GM12872 (cell line): Measurements from ENCODE around the gene RAPGEF1.

Source experiments
- TF ChIP-seq, protein P1 (sequence below): IDR thresholded peaks from 3 replicates; pipeline ENCODE4 v1.5.1; 2011; ENCODE audit warnings: low read depth, mild to moderate bottlenecking, low read length, moderate library complexity; ENCODE audit not compliant: insufficient read depth

Gene RAPGEF1

DNA sequence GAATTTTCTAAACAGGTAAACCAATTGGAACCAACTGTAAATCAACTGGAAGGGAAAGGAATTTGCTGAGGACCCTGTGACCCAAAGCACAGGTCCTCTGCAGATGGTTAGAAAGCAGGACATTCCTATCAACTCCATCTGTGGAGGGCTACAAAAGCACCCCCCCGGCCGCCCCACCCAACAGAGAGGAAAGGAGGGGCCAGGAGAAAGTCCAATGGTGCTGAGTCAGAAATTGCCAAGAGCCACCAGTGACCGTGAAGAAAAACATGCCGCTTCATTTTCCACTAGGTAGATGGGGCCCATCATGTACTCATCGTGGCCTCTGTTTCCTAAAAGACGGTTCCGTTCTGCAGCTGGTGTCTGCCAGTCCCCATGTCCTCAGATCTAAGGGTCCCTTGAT lies 66.3 kb downstream of the RAPGEF1 start:
- TF ChIP-seq, protein P1, sequence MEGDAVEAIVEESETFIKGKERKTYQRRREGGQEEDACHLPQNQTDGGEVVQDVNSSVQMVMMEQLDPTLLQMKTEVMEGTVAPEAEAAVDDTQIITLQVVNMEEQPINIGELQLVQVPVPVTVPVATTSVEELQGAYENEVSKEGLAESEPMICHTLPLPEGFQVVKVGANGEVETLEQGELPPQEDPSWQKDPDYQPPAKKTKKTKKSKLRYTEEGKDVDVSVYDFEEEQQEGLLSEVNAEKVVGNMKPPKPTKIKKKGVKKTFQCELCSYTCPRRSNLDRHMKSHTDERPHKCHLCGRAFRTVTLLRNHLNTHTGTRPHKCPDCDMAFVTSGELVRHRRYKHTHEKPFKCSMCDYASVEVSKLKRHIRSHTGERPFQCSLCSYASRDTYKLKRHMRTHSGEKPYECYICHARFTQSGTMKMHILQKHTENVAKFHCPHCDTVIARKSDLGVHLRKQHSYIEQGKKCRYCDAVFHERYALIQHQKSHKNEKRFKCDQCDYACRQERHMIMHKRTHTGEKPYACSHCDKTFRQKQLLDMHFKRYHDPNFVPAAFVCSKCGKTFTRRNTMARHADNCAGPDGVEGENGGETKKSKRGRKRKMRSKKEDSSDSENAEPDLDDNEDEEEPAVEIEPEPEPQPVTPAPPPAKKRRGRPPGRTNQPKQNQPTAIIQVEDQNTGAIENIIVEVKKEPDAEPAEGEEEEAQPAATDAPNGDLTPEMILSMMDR: no peak

- TF ChIP-seq, protein P1: no peak
Observed at GRCh38 chr9:131673068-131673467, 66.8 kb downstream of the RAPGEF1 start.

- TF ChIP-seq, protein P1: no peak
Observed at GRCh38 chr9:131672451-131672850, 67.4 kb downstream of the RAPGEF1 start.

DNA sequence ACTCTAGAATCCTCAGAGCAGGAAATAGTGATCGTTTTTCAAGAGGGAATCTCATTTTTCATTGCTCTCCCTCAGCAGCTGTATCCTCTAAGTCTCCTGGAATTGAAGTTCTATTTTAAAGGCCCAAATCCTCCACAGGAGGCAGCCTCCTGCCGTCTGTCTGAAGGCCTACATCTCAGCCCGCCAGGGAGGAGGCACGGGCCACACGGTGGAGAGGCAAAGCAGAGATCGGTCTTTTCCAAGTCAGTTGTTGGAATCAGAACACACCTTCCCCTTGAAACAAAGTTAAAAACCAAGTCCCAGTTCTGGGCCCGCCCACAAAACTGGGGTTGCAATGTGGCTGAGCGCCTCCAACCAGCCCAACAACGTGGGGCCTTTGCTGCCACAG lies 68.7 kb downstream of the RAPGEF1 start:
- TF ChIP-seq, protein P1: no peak

- TF ChIP-seq, protein P1: no peak
Observed at GRCh38 chr9:131670247-131671132, 69.4 kb downstream of the RAPGEF1 start.

DNA sequence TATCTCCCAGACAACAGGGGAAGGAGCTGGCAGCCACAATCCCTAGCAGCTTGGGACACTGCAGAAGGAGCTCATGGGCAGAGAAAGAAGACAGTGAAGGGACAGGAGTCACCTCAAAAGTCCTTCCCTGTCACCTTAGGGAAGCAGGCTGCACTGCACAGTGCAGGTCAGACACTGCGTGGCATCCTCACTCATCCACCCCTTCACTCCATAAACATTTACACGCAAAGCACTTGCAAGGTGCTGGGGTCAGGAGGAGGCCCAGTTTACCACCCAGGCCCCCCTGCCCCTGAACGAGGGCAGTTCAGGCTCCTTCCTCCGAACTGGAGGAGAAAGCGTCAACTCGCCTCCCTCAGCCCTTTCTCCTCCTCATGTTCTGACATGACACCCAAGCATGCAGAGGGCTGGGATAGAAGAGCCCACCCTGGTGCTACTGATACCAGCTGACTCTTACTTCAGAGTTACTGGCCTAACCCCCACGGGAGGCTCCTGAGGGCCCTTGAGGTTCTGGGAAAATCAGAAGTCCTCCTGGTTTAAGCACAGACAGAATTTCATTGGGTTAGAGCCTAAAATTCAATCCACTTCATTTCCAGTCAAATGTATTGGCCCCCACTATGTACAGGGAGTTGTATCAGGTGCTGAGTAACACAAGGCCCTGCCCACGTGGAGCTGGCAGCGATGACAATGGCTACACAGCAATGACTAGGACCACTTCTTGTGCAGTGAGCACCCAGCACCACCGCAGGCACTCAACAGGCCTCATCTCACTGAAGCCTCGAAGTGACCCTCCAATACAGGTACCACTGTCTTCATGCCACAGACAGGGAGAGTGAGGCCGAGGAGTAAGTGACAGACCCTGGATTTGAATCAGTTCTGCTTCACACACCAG lies 70.4 kb downstream of the RAPGEF1 start:
- TF ChIP-seq, protein P1: no peak

DNA sequence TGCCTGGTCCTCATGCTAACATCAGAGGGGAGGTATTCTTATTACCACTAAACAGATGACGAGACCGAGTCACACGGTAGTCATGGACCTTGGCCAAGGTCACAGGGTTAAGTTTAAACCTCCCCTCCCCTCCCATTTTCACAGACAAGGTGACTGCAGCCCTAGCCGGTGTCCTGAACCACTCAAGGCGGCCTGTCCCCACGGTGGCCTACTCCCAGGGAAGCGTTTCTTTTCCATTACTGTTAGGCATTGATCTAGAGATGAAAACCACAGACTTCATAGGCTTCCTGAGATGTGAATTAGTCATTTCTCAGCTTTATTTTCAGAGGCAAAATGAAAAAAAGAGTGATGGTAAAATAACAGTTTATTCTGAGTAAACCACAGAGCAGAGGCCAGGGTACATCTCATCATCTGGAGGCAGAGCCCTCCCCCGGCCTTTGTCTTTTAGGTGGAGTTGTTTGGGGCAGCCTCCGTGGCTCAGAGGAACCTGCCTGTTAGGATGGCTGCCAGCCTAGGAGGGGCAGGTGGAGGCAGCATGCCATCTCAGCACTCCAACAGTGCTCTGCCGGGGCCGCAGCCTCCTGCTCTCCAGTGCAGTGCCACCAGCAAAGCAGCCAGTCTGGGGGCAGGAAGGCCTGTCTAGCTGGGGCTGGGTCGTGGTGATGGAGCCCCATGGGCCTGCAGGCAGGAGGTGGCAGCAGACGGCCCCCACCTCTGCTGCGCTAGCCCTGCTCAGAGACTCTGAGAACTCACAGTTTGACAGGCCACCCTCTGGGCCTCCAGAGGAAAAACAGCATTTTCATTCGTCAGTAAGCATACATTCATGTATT lies 71.2 kb downstream of the RAPGEF1 start:
- TF ChIP-seq, protein P1: no peak
